ENCODE data around the gene SLC4A2.
A peak's percentile ranks its signal among the peaks of the same experiment; 100 is the strongest.

DNA sequence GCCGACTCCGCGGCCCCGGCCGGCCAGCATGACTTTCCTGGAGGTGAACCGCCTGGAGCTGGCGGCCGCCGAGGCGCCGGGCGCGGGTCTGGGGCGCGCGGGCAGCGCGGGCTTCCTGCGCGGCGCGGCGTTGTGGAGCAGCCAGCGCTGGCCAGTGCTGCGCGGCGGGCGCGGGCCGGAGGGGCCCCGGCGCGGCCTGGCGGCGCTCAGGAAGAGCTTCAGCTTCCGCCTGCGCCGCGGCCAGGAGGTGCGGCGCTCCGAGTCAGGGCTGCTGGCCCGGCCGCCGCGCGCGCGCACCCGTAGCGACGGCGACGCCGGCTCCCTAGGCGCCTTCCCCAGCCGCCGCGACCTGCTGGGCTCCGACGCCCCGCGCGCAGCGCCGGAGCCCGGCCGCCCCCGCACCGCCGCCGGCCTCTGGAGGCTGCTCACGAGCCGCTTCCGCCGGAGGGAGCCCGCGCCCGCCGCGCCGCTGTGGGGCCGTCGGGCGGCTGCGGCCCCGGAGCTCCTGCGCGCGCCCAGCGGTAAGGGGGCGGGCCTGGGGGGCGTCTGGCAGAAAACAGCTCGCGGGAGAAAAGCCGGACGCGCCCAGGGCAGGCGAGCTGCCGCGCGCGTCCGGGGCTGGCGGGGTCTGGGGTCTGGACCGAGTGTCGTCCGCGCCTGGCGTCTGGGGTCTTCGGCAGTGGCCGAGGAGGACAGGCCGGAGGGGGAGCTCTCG lies 55.9 kb downstream of the SLC4A2 start:
- TF ChIP-seq, protein P1, sequence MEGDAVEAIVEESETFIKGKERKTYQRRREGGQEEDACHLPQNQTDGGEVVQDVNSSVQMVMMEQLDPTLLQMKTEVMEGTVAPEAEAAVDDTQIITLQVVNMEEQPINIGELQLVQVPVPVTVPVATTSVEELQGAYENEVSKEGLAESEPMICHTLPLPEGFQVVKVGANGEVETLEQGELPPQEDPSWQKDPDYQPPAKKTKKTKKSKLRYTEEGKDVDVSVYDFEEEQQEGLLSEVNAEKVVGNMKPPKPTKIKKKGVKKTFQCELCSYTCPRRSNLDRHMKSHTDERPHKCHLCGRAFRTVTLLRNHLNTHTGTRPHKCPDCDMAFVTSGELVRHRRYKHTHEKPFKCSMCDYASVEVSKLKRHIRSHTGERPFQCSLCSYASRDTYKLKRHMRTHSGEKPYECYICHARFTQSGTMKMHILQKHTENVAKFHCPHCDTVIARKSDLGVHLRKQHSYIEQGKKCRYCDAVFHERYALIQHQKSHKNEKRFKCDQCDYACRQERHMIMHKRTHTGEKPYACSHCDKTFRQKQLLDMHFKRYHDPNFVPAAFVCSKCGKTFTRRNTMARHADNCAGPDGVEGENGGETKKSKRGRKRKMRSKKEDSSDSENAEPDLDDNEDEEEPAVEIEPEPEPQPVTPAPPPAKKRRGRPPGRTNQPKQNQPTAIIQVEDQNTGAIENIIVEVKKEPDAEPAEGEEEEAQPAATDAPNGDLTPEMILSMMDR (IDR thresholded peaks at IDR 0.05; ENCODE audit: control extremely low read depth in 1 of 3, insufficient read depth in 1 of 3, low read depth in 1 of 3, low read length in 3 of 3): peak in 1 of 3 experiments; percentile 0; a peak in 1 of 4 replicates
- TF ChIP-seq YY1 (IDR thresholded peaks at IDR 0.05; ENCODE audit: low read depth, low read length): no peak
- no peak for TF ChIP-seq POLR2AphosphoS5 (IDR thresholded peaks at IDR 0.05; ENCODE audit: low read depth, low read length)

Measured in H1 (cell line).